Measurements from ENCODE around the gene MYOCD. TPM values are rescaled to one million over a fixed set of nuclear protein-coding genes. Genes with fewer than 3 reads are reported as not detected.

The MYOCD gene
- total and polyA plus RNA-seq, 2 of the 13 experiments (the other 11 are each of a cell fraction or from before 2014, with no cell fraction given), result not detected

- TF ChIP-seq FOXK2 (IDR thresholded peaks at IDR 0.05), result no peak
- TF ChIP-seq ZMYM3 (CRISPR knock-in tag; IDR thresholded peaks at IDR 0.05), result no peak
- TF ChIP-seq STAT6 (CRISPR knock-in tag; IDR thresholded peaks at IDR 0.05; ENCODE audit: borderline replicate concordance), result no peak
- TF ChIP-seq ZNF678 (CRISPR knock-in tag; IDR thresholded peaks at IDR 0.05), result no peak
- H3K79me2 ChIP-seq (ENCODE audit: insufficient read depth, low read length), result no peaks in the 10 kb centered on the region
- FAIRE-seq (no peak), DNase-seq (ENCODE audit: low spot score) (no peak), ATAC-seq (no peak)
- H3K9me3 ChIP-seq (ENCODE audit: low read length), result no peaks in the 10 kb centered on the region
- peaks cover 0 to 4% of the 10 kb centered on the region in 2 experiments; a peak in 1 of 5 replicates for H3K27me3 ChIP-seq (ENCODE audit: control insufficient read depth in 1 of 2, insufficient read depth in 2 of 2, low read length in 2 of 2)
- WGBS (ENCODE audit: low lambda C conversion rate), result 57% methylated on average over 8 of the region's 8 CpGs
- H3K9ac ChIP-seq (ENCODE audit: insufficient read depth, low read depth, low read length), result no peak overlapping the region
- H3K27ac ChIP-seq (ENCODE audit: extremely low read length, insufficient read depth, low read length), result no peak overlapping the region
- in situ Hi-C loops (cut with HindIII; ENCODE audit: extremely low pct_ligation_motif_present, low pct_unique_long_range_greater_than_20kb), result no loop called here
- no peak overlapping the region for H2AFZ ChIP-seq (ENCODE audit: low read length)
- H3K36me3 ChIP-seq (replicated peaks in 1 of 2; ENCODE audit: control insufficient read depth in 1 of 2, insufficient read depth in 2 of 2, low read length in 2 of 2), result no peaks in the 10 kb centered on the region
- H3K4me2 ChIP-seq (ENCODE audit: low read depth, low read length), result no peak overlapping the region
- POLR2A ChIA-PET, result no interaction called here
- no peaks in the 10 kb centered on the region for H3K4me1 ChIP-seq (ENCODE audit: insufficient read depth, low read length)
- no peaks in the 10 kb centered on the region for H4K20me1 ChIP-seq (ENCODE audit: insufficient read depth, low read length)
- intact Hi-C loops (cut with micrococcal nuclease; ENCODE audit: unreplicated experiment), result no loop called here
- H3K4me3 ChIP-seq (replicated peaks in 1 of 3; ENCODE audit: insufficient read depth in 1 of 3, low read depth in 2 of 3, low read length in 3 of 3), result no peak overlapping the region
- CTCF ChIA-PET (ENCODE audit: low intra/inter-chr PET ratio, low total read pairs), result no interaction called here
- no TSS peak for BruUV-seq (replicated peaks)
Observed at GRCh38 chr17:12731839-12732238, 66.1 kb downstream of the MYOCD start.

- ATAC-seq (no peak), FAIRE-seq (no peak), DNase-seq (ENCODE audit: low spot score) (no peak)
- in situ Hi-C loops (cut with HindIII; ENCODE audit: extremely low pct_ligation_motif_present, low pct_unique_long_range_greater_than_20kb), result no loop called here
- H4K20me1 ChIP-seq (ENCODE audit: insufficient read depth, low read length), result no peaks in the 10 kb centered on the region
- ChIA-PET CTCF (ENCODE audit: low intra/inter-chr PET ratio, low total read pairs) (no interaction called here), POLR2A (no interaction called here)
- H3K79me2 ChIP-seq (ENCODE audit: insufficient read depth, low read length), result no peaks in the 10 kb centered on the region
- no peak overlapping the region for H2AFZ ChIP-seq (ENCODE audit: low read length)
- TF ChIP-seq TSC22D2 (CRISPR knock-in tag; IDR thresholded peaks at IDR 0.05; ENCODE audit: borderline replicate concordance), result no peak
- no peak overlapping the region for H3K4me3 ChIP-seq (replicated peaks in 1 of 3; ENCODE audit: insufficient read depth in 1 of 3, low read depth in 2 of 3, low read length in 3 of 3)
- no peak overlapping the region for H3K4me2 ChIP-seq (ENCODE audit: low read depth, low read length)
- H3K36me3 ChIP-seq (replicated peaks in 1 of 2; ENCODE audit: control insufficient read depth in 1 of 2, insufficient read depth in 2 of 2, low read length in 2 of 2), result no peaks in the 10 kb centered on the region
- H3K9me3 ChIP-seq (ENCODE audit: low read length), result no peaks in the 10 kb centered on the region
- no peaks in the 10 kb centered on the region for H3K4me1 ChIP-seq (ENCODE audit: insufficient read depth, low read length)
- no TSS peak for BruUV-seq (replicated peaks)
- no peak overlapping the region for H3K27ac ChIP-seq (ENCODE audit: extremely low read length, insufficient read depth, low read length)
- no peak overlapping the region for H3K9ac ChIP-seq (ENCODE audit: insufficient read depth, low read depth, low read length)
- peaks cover 0 to 4% of the 10 kb centered on the region in 2 experiments; a peak in 1 of 5 replicates for H3K27me3 ChIP-seq (ENCODE audit: control insufficient read depth in 1 of 2, insufficient read depth in 2 of 2, low read length in 2 of 2)
- intact Hi-C loops (cut with micrococcal nuclease; ENCODE audit: unreplicated experiment), result no loop called here
- 58% methylated on average over 8 of the region's 8 CpGs for WGBS (ENCODE audit: low lambda C conversion rate)
Observed at GRCh38 chr17:12732366-12732765, 66.7 kb downstream of the MYOCD start.

All from HepG2 (cell line).